Measurements from ENCODE around the gene KCNB1. TPM values are rescaled to one million over a fixed set of nuclear protein-coding genes. Genes with fewer than 3 reads are reported as not detected.

The KCNB1 gene
- total RNA-seq, 1 experiment from 2014 or later: 0.68 TPM

DNA sequence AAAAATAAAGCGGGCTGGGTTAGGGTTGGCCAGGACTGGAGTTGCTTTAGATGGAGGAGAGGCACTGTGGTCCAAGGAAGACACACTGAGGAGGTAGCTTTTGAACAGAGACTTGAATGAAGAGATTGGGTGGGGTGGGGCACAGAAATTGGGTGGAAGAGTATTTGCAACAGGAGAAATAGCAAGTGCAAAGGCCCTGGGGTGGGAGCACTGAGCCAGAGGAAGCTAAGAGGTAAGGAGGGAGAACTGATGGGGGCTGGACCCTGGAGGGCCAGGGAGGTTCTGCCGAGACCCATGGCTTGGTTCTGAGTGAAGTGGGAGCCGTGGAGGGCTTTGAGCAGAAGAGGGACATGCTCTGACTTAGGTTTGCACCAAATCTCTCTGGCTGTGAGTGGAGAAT lies 45.4 kb downstream of the KCNB1 start:
- no peaks in the 10 kb centered on the region for H3K9me3 ChIP-seq (ENCODE audit: control insufficient read depth, low read depth, low read length)
- no peak overlapping the region for H3K4me2 ChIP-seq (ENCODE audit: insufficient read depth, insufficient read length, low read length)
- H3T11ph ChIP-seq (ENCODE audit: low read length): no peak overlapping the region
- no peak overlapping the region for H3K27ac Mint-ChIP-seq
- no peak overlapping the region for H2BK20ac ChIP-seq (ENCODE audit: low read depth, low read length, poor library complexity, severe bottlenecking)
- H3K4me1 Mint-ChIP-seq: no peaks in the 10 kb centered on the region
- H3K9me3 Mint-ChIP-seq: no peaks in the 10 kb centered on the region
- no peak overlapping the region for H3K14ac ChIP-seq (ENCODE audit: insufficient read depth, low read length)
- H4K8ac ChIP-seq (replicated peaks; ENCODE audit: insufficient read length, low read depth, low read length): no peak overlapping the region
- no peaks in the 10 kb centered on the region for H3K27me3 ChIP-seq (ENCODE audit: insufficient read depth, low read length)
- H3K36me3 Mint-ChIP-seq (ENCODE audit: insufficient read depth in 1 of 3, low read depth in 3 of 3): no peaks in the 10 kb centered on the region
- no peak overlapping the region for H3K9ac ChIP-seq (ENCODE audit: extremely low read depth, insufficient read length, low read length)
- H3K4me1 ChIP-seq (ENCODE audit: insufficient read depth, low read length): no peaks in the 10 kb centered on the region
- H4K20me1 ChIP-seq (ENCODE audit: control insufficient read depth, insufficient read depth, insufficient read length): no peaks in the 10 kb centered on the region
- H3K18ac ChIP-seq (ENCODE audit: insufficient read length, low read depth, low read length): no peak overlapping the region
- no peak overlapping the region for H2BK5ac ChIP-seq (ENCODE audit: insufficient read length, low read length)
- H3K79me2 ChIP-seq (ENCODE audit: insufficient read depth, low read length): no peaks in the 10 kb centered on the region
- no CpG with 5 or more reads among the region's 3 CpGs for WGBS (ENCODE audit: extremely low coverage, insufficient read length, low lambda C conversion rate)
- no peak overlapping the region for H3K27ac ChIP-seq (ENCODE audit: insufficient read length, low read depth, low read length)
- no peak overlapping the region for H2AK5ac ChIP-seq (ENCODE audit: insufficient read length, low read length)
- H3K4me3 Mint-ChIP-seq: no peak overlapping the region
- no peak overlapping the region for H2BK15ac ChIP-seq (ENCODE audit: low read depth, low read length)
- no peak overlapping the region for H4K91ac ChIP-seq (ENCODE audit: insufficient read length, low read depth, low read length)
- H3K56ac ChIP-seq (ENCODE audit: insufficient read length, low read depth, low read length): no peak overlapping the region
- no peak overlapping the region for H2BK120ac ChIP-seq (ENCODE audit: low read depth, low read length, poor library complexity, severe bottlenecking)
- H3K27me3 Mint-ChIP-seq (ENCODE audit: low read depth): peaks cover 2% of the 10 kb centered on the region; the same call in 1 of the 2 replicates
- no peak overlapping the region for H3K4ac ChIP-seq (ENCODE audit: low read depth, low read length)
- TF ChIP-seq, protein P1, sequence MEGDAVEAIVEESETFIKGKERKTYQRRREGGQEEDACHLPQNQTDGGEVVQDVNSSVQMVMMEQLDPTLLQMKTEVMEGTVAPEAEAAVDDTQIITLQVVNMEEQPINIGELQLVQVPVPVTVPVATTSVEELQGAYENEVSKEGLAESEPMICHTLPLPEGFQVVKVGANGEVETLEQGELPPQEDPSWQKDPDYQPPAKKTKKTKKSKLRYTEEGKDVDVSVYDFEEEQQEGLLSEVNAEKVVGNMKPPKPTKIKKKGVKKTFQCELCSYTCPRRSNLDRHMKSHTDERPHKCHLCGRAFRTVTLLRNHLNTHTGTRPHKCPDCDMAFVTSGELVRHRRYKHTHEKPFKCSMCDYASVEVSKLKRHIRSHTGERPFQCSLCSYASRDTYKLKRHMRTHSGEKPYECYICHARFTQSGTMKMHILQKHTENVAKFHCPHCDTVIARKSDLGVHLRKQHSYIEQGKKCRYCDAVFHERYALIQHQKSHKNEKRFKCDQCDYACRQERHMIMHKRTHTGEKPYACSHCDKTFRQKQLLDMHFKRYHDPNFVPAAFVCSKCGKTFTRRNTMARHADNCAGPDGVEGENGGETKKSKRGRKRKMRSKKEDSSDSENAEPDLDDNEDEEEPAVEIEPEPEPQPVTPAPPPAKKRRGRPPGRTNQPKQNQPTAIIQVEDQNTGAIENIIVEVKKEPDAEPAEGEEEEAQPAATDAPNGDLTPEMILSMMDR (conservative IDR thresholded peaks at IDR 0.05): no peak
- H2AFZ ChIP-seq (ENCODE audit: low read length): no peak overlapping the region
- no peak for DNase-seq
- no peak overlapping the region for H2BK12ac ChIP-seq (ENCODE audit: insufficient read length, low read depth, low read length)
- no peak overlapping the region for H4K5ac ChIP-seq (ENCODE audit: insufficient read length, low read depth, low read length)
- H3K23me2 ChIP-seq (ENCODE audit: insufficient read length, low read depth, low read length, poor library complexity, severe bottlenecking): no peaks in the 10 kb centered on the region
- H3K23ac ChIP-seq (ENCODE audit: insufficient read length, low read depth, low read length): no peak overlapping the region
- H3K79me1 ChIP-seq (ENCODE audit: insufficient read depth, low read depth, low read length, poor library complexity, severe bottlenecking): no peaks in the 10 kb centered on the region

All from H9 (cell line).